ENCODE results near the gene HK2. TPM values are rescaled to one million over a fixed set of nuclear protein-coding genes. Genes with fewer than 3 reads are reported as not detected.
A peak's percentile ranks its signal among the peaks of the same experiment; 100 is the strongest.
"Not testable (repeated sequence)": the region's sequence is repeated elsewhere in the genome, so short reads cannot be mapped to it uniquely, and the experiment has no call there.

The HK2 gene
- total RNA-seq (2014; rRNA removed), result 43.8 and 55.2 TPM in 2 replicates
- Bru-seq, nascent RNA, result percentile 95 among the genes with signal in this experiment
- percentile 94 among the genes with signal in this experiment for BruChase-seq, experiment 1, labeled RNA remaining after a 6-hour chase
- percentile 88 among the genes with signal in this experiment for BruChase-seq, experiment 2, labeled RNA remaining after a 2-hour chase
- long read RNA-seq, full-length matches to known transcripts, result 66 of 189 reads
- long read RNA-seq, partial matches to known transcripts, result 112 of 189 reads
- long read RNA-seq, other reads (novel, unspliced or antisense), result 11 of 189 reads

DNA sequence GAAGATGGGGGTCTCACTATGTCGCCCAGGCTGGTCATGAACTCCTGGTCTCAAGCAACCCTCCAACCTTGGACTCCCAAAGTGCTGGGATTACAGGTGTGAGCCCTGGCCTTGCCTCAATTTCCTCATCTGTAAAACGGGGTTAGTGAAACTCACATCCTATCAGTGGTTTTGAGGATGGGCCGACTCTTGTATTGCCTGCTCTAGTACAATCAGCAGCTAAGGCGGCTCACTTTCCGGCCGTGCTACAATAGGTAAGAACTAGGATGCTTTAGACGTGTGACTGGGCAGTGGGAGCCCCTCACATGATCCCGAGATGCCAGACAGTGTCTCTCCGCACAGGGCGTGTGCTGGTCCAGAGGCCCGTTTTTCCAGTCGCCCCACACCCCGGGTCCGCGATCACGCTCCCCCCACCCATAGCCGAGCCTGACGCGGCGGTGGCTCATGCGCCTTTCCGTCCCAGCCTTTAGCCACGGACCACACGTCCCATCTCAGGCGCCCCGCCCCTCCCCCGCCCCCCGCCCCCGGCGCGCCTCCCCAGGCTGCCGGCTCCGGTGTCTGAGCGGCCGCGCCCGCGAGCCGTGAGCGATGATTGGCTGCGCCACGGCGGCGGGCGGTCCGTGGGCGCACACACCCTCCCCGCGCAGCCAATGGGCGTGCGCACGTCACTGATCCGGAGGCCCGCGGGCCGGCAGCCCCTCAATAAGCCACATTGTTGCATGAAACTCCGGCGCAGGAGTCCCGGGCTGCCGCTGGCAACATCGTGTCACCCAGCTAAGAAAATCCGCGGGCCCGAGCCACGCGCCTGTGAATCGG, at the start of gene HK2:
Gene HK2 (plus strand): TSS at position 710 of the 816 bp plus-strand sequence. CDS start 454 bp downstream, outside the sequence.
- Histone ChIP-seq H3K27me3 (ENCODE audit: low read length) (no peaks in the 10 kb centered on the region), H3K4me3 (ENCODE audit: low read length) (peak within 1 kb of the TSS; percentile 82), H3K9me3 (ENCODE audit: low read length) (no peaks in the 10 kb centered on the region), H3K9me2 (replicated peaks; ENCODE audit: low read length) (no peaks in the 10 kb centered on the region), H3K79me2 (ENCODE audit: low read length) (peaks cover 47% of the 10 kb centered on the region), H2AFZ (ENCODE audit: low read length) (peak within 1 kb of the TSS; percentile 70), H4K20me1 (ENCODE audit: low read length) (peaks cover 19% of the 10 kb centered on the region), H3K9ac (ENCODE audit: low read length) (peak within 1 kb of the TSS; percentile 92), H3K27ac (ENCODE audit: low read length) (peak within 1 kb of the TSS; percentile 68), H3K36me3 (ENCODE audit: low read depth, low read length) (no peaks in the 10 kb centered on the region), H3K4me1 (ENCODE audit: insufficient read depth, low read length) (peaks cover 42% of the 10 kb centered on the region), H3K4me2 (ENCODE audit: low read length) (peak within 1 kb of the TSS; percentile 91), H3F3A (ENCODE audit: low read length, unreplicated experiment) (no peaks in the 10 kb centered on the region)
- DNase-seq (peak; percentile 96), ATAC-seq (peak; percentile 80)
- TF ChIP-seq EZH2phosphoT487 (IDR thresholded peaks at IDR 0.05; ENCODE audit: borderline replicate concordance, low read length) (no peak), EZH2 (IDR thresholded peaks at IDR 0.05; ENCODE audit: low read length, unreplicated experiment) (no peak)
- TF ChIP-seq, protein P1, sequence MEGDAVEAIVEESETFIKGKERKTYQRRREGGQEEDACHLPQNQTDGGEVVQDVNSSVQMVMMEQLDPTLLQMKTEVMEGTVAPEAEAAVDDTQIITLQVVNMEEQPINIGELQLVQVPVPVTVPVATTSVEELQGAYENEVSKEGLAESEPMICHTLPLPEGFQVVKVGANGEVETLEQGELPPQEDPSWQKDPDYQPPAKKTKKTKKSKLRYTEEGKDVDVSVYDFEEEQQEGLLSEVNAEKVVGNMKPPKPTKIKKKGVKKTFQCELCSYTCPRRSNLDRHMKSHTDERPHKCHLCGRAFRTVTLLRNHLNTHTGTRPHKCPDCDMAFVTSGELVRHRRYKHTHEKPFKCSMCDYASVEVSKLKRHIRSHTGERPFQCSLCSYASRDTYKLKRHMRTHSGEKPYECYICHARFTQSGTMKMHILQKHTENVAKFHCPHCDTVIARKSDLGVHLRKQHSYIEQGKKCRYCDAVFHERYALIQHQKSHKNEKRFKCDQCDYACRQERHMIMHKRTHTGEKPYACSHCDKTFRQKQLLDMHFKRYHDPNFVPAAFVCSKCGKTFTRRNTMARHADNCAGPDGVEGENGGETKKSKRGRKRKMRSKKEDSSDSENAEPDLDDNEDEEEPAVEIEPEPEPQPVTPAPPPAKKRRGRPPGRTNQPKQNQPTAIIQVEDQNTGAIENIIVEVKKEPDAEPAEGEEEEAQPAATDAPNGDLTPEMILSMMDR (conservative IDR thresholded peaks at IDR 0.05; ENCODE audit: low read depth, low read length), result no peak
- TSS peak; percentile 65 for BruUV-seq (replicated peaks)
- ChIA-PET POLR2A (ENCODE audit: unreplicated experiment) (no interaction called here), CTCF (interaction anchor here (0.6 kb wide), 1 partner anchor 143 kb away, joined by 3 read pairs; no protein-coding TSS in a partner anchor)
- intact Hi-C loops (cut with micrococcal nuclease), result loop anchor here (2.0 kb wide), 2 partner anchors 93 to 143 kb away; no protein-coding TSS in a partner anchor

DNA sequence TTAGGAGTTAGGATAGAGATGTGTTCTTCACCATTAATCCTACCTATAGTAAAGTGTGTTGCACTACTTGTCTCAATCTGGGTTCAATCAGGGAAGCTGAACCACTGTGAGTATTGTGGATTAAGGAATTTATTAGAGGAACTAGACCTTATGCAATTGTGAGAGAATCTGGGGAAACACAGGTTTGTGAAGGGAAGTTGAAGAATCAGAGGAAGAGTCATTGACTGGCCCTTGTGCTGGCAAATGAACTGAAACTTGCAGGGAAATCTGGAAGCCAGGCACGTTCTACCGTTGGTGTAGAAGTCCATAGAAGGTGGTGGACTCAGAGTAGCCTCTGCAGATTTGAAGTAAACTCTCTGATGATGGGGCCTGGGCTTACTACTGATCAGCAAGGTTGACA, 44.7 kb upstream of the HK2 start:
- Histone ChIP-seq H3K4me1 (ENCODE audit: insufficient read depth, low read length) (no peaks in the 10 kb centered on the region), H3K27ac (ENCODE audit: low read length) (no peak overlapping the region), H3K9me2 (replicated peaks; ENCODE audit: low read length) (no peaks in the 10 kb centered on the region), H3F3A (ENCODE audit: low read length, unreplicated experiment) (no peaks in the 10 kb centered on the region), H3K9me3 (ENCODE audit: low read length) (peaks cover 10% of the 10 kb centered on the region; the same call in 1 of the 2 replicates), H3K4me3 (ENCODE audit: low read length) (no peak overlapping the region), H3K9ac (ENCODE audit: low read length) (no peak overlapping the region), H3K27me3 (ENCODE audit: low read length) (no peaks in the 10 kb centered on the region), H3K79me2 (ENCODE audit: low read length) (no peaks in the 10 kb centered on the region), H2AFZ (ENCODE audit: low read length) (no peak overlapping the region), H3K36me3 (ENCODE audit: low read depth, low read length) (no peaks in the 10 kb centered on the region), H4K20me1 (ENCODE audit: low read length) (no peaks in the 10 kb centered on the region), H3K4me2 (ENCODE audit: low read length) (no peak overlapping the region)
- intact Hi-C loops (cut with micrococcal nuclease), result no loop called here
- ChIA-PET CTCF (no interaction called here), POLR2A (ENCODE audit: unreplicated experiment) (no interaction called here)
- no peak for DNase-seq
- BruUV-seq (replicated peaks), result no TSS peak
- no peak for TF ChIP-seq EZH2phosphoT487 (IDR thresholded peaks at IDR 0.05; ENCODE audit: borderline replicate concordance, low read length)
- no peak for ATAC-seq

DNA sequence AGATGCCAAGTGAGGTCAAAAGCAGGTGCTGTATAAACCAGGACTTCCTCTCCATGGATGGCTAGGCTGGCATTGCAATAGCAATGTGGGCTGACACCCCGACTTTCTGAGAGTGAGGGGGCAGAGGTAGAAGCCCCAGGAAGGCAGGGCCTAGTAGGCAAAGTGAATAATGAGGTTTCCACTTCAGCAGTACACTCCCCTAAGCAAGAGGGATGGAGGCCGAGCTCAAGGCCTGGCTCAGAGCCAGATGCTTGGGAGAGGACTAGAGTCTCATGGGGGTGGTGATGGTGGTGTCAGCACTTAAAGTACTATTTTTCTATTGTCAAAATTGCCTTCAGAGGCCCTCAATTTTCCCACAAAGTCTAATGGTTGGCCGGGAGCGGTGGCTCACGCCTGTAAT, 41.6 kb upstream of the HK2 start:
- ChIA-PET POLR2A (ENCODE audit: unreplicated experiment) (no interaction called here), CTCF (no interaction called here)
- H4K20me1 ChIP-seq (ENCODE audit: low read length), result no peaks in the 10 kb centered on the region
- H3K9ac ChIP-seq (ENCODE audit: low read length), result no peak overlapping the region
- intact Hi-C loops (cut with micrococcal nuclease), result no loop called here
- no peak overlapping the region for H2AFZ ChIP-seq (ENCODE audit: low read length)
- H3K4me1 ChIP-seq (ENCODE audit: insufficient read depth, low read length), result no peaks in the 10 kb centered on the region
- no peaks in the 10 kb centered on the region for H3F3A ChIP-seq (ENCODE audit: low read length, unreplicated experiment)
- H3K9me2 ChIP-seq (replicated peaks; ENCODE audit: low read length), result no peaks in the 10 kb centered on the region
- no peak overlapping the region for H3K4me3 ChIP-seq (ENCODE audit: low read length)
- peaks cover 10% of the 10 kb centered on the region; the same call in 1 of the 2 replicates for H3K9me3 ChIP-seq (ENCODE audit: low read length)
- BruUV-seq (replicated peaks), result no TSS peak
- TF ChIP-seq EZH2phosphoT487 (IDR thresholded peaks at IDR 0.05; ENCODE audit: borderline replicate concordance, low read length) (no peak), EZH2 (IDR thresholded peaks at IDR 0.05; ENCODE audit: low read length, unreplicated experiment) (no peak)
- TF ChIP-seq, protein P1 (conservative IDR thresholded peaks at IDR 0.05; ENCODE audit: low read depth, low read length), result no peak
- ATAC-seq, result no peak
- H3K27ac ChIP-seq (ENCODE audit: low read length), result no peak overlapping the region
- H3K36me3 ChIP-seq (ENCODE audit: low read depth, low read length), result no peaks in the 10 kb centered on the region
- DNase-seq, result no peak
- no peak overlapping the region for H3K4me2 ChIP-seq (ENCODE audit: low read length)
- H3K27me3 ChIP-seq (ENCODE audit: low read length), result no peaks in the 10 kb centered on the region
- H3K79me2 ChIP-seq (ENCODE audit: low read length), result no peaks in the 10 kb centered on the region

DNA sequence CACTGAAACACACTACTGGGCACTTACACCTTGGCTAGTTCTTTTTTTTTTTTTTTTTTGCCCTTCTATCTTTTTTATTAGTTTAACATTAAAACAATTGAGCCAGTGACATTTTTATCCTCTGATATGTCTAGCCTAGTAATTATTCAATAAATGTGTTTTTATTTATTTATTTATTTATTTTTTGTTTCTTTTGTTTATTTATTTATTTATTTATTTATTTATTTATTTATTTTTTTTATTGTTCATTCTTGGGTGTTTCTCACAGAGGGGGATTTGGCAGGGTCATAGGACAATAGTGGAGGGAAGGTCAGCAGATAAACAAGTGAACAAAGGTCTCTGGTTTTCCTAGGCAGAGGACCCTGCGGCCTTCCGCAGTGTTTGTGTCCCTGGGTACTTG, 39.0 kb upstream of the HK2 start:
- H3K79me2 ChIP-seq (ENCODE audit: low read length); intact Hi-C loops (cut with micrococcal nuclease); H3K9me2 ChIP-seq (replicated peaks; ENCODE audit: low read length); DNase-seq; H3K36me3 ChIP-seq (ENCODE audit: low read depth, low read length); CTCF ChIA-PET; H2AFZ ChIP-seq (ENCODE audit: low read length); H3K4me3 ChIP-seq (ENCODE audit: low read length); H4K20me1 ChIP-seq (ENCODE audit: low read length); H3K4me2 ChIP-seq (ENCODE audit: low read length); ATAC-seq; H3F3A ChIP-seq (ENCODE audit: low read length, unreplicated experiment); H3K4me1 ChIP-seq (ENCODE audit: insufficient read depth, low read length); H3K9ac ChIP-seq (ENCODE audit: low read length); BruUV-seq (replicated peaks); H3K27ac ChIP-seq (ENCODE audit: low read length); H3K27me3 ChIP-seq (ENCODE audit: low read length); H3K9me3 ChIP-seq (ENCODE audit: low read length): not testable (repeated sequence)
- POLR2A ChIA-PET (ENCODE audit: unreplicated experiment), result interaction anchor here (0.7 kb wide), 1 partner anchor 282 kb away, joined by 9 read pairs; no protein-coding TSS in a partner anchor
